ENCODE measurements around the gene RGPD4.
A peak's percentile ranks its signal among the peaks of the same experiment; 100 is the strongest.

Gene RGPD4

DNA sequence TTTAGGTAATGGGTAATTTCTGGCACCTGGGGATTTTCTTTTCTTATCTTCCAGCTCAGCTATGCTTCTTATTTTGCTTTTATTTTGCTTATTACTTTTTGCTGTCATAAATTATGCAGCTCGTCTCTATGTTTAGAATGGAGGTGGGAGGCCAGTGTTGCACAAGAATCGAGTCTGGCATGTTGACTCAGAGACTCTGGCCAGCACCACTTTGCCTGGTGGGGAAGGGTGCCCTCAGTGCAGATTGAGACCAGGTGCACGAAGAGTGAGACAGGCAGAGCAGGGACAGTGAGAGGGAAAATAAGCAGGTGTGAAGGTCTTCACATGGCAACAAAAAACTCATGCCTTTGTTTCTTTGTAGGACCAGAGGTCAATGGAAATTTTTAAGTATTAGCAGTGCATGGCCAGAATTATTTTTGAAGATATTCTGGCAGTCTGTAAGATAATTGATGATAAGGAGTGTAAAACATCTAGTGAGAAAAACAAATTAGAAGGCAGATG, 100.4 kb downstream of the RGPD4 start:
- no peak for DNase-seq

DNA sequence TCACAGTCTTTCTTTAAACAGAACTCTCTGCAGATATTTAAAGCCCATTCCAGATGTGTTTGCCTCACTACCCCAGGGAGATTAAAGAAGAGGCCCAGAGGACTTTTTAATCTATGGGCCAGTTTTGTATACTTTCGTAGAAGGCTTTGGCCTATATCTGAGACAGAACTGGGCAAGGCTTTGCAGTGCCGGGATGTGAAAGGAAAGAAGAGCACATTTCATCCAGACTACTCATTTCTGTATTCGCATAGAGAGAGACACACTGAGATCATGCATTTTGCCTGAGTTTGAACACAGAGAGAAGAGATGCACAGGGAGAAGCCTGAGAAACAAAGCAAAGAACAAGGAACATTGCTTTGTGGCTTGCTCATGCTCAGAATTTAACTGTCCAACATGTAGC, 104.7 kb downstream of the RGPD4 start:
- no peak for DNase-seq

DNA sequence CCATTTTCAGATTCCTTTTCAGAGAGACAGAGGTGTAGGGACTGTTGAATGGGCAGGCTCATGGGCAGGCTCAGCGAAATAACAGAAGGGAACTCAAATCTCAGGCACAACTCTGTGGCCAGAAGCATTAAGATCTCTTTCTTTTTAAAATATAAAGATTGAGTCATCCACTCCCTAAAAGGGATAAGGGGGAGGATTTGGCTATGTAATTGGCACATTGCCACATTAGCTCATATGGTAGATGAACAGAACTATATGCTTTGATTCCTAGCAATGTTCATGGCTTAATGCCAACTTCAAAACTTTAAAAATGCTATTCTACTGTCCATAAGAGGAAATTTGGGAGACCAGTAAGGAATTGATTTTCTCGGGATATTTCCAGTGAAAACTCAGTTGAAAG, 105.8 kb downstream of the RGPD4 start:
- no peak for DNase-seq

DNA sequence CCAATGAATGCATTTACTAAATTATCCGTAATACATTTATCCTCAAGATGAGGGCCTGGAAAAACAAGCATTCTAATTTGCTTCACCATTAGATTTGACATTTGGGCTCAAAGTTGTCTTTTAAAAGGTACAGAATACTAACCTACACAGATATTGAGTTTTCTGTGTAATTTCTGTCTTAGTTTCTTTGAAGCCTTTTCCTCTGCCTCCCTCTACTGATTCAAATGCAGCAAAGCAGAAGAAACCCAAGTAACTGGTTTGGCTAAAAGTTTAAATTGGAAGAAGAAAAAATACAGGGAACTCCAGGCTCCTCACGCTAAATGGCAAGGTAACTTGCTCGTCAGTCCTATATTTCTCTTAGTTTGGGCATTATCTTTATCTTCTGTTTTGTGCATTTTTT, 106.3 kb downstream of the RGPD4 start:
- DNase-seq = peak in 1 of 51 donors; percentile 5

DNA sequence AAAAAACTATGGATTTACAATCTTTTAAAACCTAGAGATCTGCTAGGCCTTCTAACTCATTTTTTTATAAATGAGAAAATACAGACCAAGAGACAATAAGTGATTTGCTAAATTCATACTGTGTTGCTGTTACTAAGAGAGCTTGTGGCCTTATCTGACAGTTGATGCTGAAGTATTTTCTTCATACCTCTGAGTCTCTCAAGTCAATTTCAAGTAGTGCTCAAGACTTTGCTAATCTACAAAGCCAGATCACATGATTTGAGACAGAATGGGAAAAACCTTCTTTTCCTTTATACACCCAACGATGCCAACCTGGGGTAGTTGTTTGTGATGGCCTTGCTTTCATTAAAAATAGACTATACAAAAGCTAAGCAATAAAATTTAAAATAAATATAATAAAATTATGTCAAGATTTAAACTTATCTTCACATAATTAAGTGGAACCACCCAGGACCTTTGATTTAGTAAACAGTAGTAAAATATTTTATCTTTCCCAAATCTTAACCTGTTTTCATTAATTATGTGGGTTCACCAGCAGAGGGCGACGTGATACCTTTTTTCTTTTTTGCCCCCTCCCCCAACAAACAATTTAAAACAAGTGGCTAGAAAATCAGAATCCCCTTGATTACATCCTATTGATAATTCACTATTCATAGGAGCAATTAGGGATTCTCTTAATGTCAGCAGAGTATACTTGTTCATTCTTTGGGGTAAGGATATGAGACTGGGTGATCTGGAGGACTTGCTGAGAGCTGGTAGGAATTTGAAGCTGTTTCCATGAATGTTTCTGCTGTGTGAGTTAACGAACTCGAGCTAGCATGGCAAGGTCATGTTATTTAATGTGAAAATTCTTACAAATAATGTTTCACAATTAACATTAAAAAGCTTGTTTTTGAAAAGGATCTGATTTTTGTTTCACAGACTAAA, 110.0 kb downstream of the RGPD4 start:
- peak in 6 of 51 donors; percentile 0 to 46 (median 4) for DNase-seq
